Measurements from ENCODE around the gene STKLD1. TPM values are rescaled to one million over a fixed set of nuclear protein-coding genes. Genes with fewer than 3 reads are reported as not detected.

Gene STKLD1
- total and polyA plus RNA-seq, 9 of the 15 experiments (the other 6 are each of a cell fraction or from before 2014, with no cell fraction given) = 0.10 to 0.65 (median 0.33) TPM; not detected in 2

- TF ChIP-seq ZNF431 (CRISPR knock-in tag; IDR thresholded peaks at IDR 0.05) (no peak), ETS1 (conservative IDR thresholded peaks at IDR 0.05; ENCODE audit: control insufficient read depth, low read depth, low read length) (peak; percentile 60; the same call in 1 of the 2 replicates), ZNF778 (CRISPR knock-in tag; IDR thresholded peaks at IDR 0.05) (no peak), MCM5 (IDR thresholded peaks at IDR 0.05; ENCODE audit: low read depth) (no peak), NBN (IDR thresholded peaks at IDR 0.05; ENCODE audit: low read depth) (0 out of 2 replicates have a peak, but pooled peaks have one; percentile 60), MCM2 (IDR thresholded peaks at IDR 0.05; ENCODE audit: low read depth) (no peak), CBFA2T2 (conservative IDR thresholded peaks at IDR 0.05) (no peak), ZC3H4 (CRISPR knock-in tag; IDR thresholded peaks at IDR 0.05; ENCODE audit: borderline replicate concordance) (no peak), HNRNPH1 (optimal IDR thresholded peaks at IDR 0.05; ENCODE audit: low read depth, low read length) (no peak), SREBF1 (IDR thresholded peaks at IDR 0.05; ENCODE audit: borderline replicate concordance, low read depth, low read length) (no peak), STAG1 (CRISPR knock-in tag; IDR thresholded peaks at IDR 0.05; ENCODE audit: borderline replicate concordance) (peak; percentile 31; the same call in 1 of the 2 replicates), BCL6 (CRISPR knock-in tag; IDR thresholded peaks at IDR 0.05) (no peak), TBL1XR1 (IDR thresholded peaks at IDR 0.05; ENCODE audit: low read length in 2 of 2) (no peak), ZNF124 (CRISPR knock-in tag; IDR thresholded peaks at IDR 0.05) (no peak), EZH2 (IDR thresholded peaks at IDR 0.05; ENCODE audit: borderline replicate concordance, low read depth, low read length) (no peak), ZNF695 (CRISPR knock-in tag; IDR thresholded peaks at IDR 0.05) (no peak)
- TF ChIP-seq, protein P1, sequence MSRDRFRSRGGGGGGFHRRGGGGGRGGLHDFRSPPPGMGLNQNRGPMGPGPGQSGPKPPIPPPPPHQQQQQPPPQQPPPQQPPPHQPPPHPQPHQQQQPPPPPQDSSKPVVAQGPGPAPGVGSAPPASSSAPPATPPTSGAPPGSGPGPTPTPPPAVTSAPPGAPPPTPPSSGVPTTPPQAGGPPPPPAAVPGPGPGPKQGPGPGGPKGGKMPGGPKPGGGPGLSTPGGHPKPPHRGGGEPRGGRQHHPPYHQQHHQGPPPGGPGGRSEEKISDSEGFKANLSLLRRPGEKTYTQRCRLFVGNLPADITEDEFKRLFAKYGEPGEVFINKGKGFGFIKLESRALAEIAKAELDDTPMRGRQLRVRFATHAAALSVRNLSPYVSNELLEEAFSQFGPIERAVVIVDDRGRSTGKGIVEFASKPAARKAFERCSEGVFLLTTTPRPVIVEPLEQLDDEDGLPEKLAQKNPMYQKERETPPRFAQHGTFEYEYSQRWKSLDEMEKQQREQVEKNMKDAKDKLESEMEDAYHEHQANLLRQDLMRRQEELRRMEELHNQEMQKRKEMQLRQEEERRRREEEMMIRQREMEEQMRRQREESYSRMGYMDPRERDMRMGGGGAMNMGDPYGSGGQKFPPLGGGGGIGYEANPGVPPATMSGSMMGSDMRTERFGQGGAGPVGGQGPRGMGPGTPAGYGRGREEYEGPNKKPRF (IDR thresholded peaks at IDR 0.05; ENCODE audit: low read depth, low read length) = no peak
- TF ChIP-seq, protein P2, sequence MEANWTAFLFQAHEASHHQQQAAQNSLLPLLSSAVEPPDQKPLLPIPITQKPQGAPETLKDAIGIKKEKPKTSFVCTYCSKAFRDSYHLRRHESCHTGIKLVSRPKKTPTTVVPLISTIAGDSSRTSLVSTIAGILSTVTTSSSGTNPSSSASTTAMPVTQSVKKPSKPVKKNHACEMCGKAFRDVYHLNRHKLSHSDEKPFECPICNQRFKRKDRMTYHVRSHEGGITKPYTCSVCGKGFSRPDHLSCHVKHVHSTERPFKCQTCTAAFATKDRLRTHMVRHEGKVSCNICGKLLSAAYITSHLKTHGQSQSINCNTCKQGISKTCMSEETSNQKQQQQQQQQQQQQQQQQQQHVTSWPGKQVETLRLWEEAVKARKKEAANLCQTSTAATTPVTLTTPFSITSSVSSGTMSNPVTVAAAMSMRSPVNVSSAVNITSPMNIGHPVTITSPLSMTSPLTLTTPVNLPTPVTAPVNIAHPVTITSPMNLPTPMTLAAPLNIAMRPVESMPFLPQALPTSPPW (CRISPR knock-in tag; IDR thresholded peaks at IDR 0.05) = peak; percentile 72
- TF ChIP-seq, protein P3, sequence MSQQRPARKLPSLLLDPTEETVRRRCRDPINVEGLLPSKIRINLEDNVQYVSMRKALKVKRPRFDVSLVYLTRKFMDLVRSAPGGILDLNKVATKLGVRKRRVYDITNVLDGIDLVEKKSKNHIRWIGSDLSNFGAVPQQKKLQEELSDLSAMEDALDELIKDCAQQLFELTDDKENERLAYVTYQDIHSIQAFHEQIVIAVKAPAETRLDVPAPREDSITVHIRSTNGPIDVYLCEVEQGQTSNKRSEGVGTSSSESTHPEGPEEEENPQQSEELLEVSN (IDR thresholded peaks at IDR 0.05; ENCODE audit: borderline replicate concordance in 1 of 2, extremely low read depth in 1 of 2, insufficient read depth in 1 of 2, insufficient read length in 1 of 2, low read depth in 1 of 2, low read length in 1 of 2, poor library complexity in 1 of 2, severe bottlenecking in 1 of 2) = peak in 1 of 2 experiments; percentile 52
- TF ChIP-seq, protein P4, sequence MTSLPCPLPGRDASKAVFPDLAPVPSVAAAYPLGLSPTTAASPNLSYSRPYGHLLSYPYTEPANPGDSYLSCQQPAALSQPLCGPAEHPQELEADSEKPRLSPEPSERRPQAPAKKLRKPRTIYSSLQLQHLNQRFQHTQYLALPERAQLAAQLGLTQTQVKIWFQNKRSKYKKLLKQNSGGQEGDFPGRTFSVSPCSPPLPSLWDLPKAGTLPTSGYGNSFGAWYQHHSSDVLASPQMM (CRISPR knock-in tag; IDR thresholded peaks at IDR 0.05) = no peak
Observed at GRCh38 chr9:133356391-133357091, 19.6 kb upstream of the STKLD1 start, which contains the start of the genes SURF1 and SURF2 (continued).

Data from K562 (cell line).